ENCODE measurements around the gene GRM7.

GRM7 gene

GRCh38 chr3:7195934-7196333 lies 335.0 kb downstream of the GRM7 start:
- Histone ChIP-seq H3K4me1 (ENCODE audit: control insufficient read depth in 1 of 2, insufficient read depth in 1 of 2, low read depth in 1 of 2, low read length in 1 of 2) (no peaks in the 10 kb centered on the region), H3K36me3 (no peaks in the 10 kb centered on the region), H3K27me3 (no peaks in the 10 kb centered on the region), H3K4me3 (ENCODE audit: low read depth in 1 of 2, low read length in 1 of 2) (no peak overlapping the region), H3K27ac (no peak overlapping the region), H3K9me3 (no peaks in the 10 kb centered on the region)
- no peak for TF ChIP-seq CTCF (IDR thresholded peaks at IDR 0.05)

- no peaks in the 10 kb centered on the region for H3K4me1 ChIP-seq (ENCODE audit: control insufficient read depth in 1 of 2, insufficient read depth in 1 of 2, low read depth in 1 of 2, low read length in 1 of 2)
- no peak overlapping the region for H3K4me3 ChIP-seq (ENCODE audit: low read depth in 1 of 2, low read length in 1 of 2)
- TF ChIP-seq CTCF (IDR thresholded peaks at IDR 0.05), result no peak
- H3K36me3 ChIP-seq, result no peaks in the 10 kb centered on the region
- H3K9me3 ChIP-seq, result no peaks in the 10 kb centered on the region
- H3K27me3 ChIP-seq, result no peaks in the 10 kb centered on the region
- H3K27ac ChIP-seq, result no peak overlapping the region
Observed at GRCh38 chr3:7201784-7202183, 340.9 kb downstream of the GRM7 start.

- no peaks in the 10 kb centered on the region for H3K9me3 ChIP-seq
- H3K4me3 ChIP-seq (ENCODE audit: low read depth in 1 of 2, low read length in 1 of 2), result no peak overlapping the region
- no peaks in the 10 kb centered on the region for H3K27me3 ChIP-seq
- H3K36me3 ChIP-seq, result no peaks in the 10 kb centered on the region
- no peak for TF ChIP-seq CTCF (IDR thresholded peaks at IDR 0.05)
- no peak overlapping the region for H3K27ac ChIP-seq
- no peaks in the 10 kb centered on the region for H3K4me1 ChIP-seq (ENCODE audit: control insufficient read depth in 1 of 2, insufficient read depth in 1 of 2, low read depth in 1 of 2, low read length in 1 of 2)
Observed at GRCh38 chr3:7203969-7204847, 343.3 kb downstream of the GRM7 start.

GRCh38 chr3:7204848-7205156 lies 343.9 kb downstream of the GRM7 start:
- TF ChIP-seq CTCF (IDR thresholded peaks at IDR 0.05), result no peak
- no peak overlapping the region for H3K27ac ChIP-seq

GRCh38 chr3:7205535-7205934 lies 344.6 kb downstream of the GRM7 start:
- Histone ChIP-seq H3K27ac (no peak overlapping the region), H3K9me3 (no peaks in the 10 kb centered on the region), H3K36me3 (no peaks in the 10 kb centered on the region), H3K4me1 (ENCODE audit: control insufficient read depth in 1 of 2, insufficient read depth in 1 of 2, low read depth in 1 of 2, low read length in 1 of 2) (no peaks in the 10 kb centered on the region), H3K27me3 (no peaks in the 10 kb centered on the region), H3K4me3 (ENCODE audit: low read depth in 1 of 2, low read length in 1 of 2) (no peak overlapping the region)
- no peak for TF ChIP-seq CTCF (IDR thresholded peaks at IDR 0.05)

More at GRCh38 chr3:7204848-7205156, 343.9 kb downstream of the GRM7 start:
- H3K4me1 ChIP-seq (ENCODE audit: control insufficient read depth in 1 of 2, insufficient read depth in 1 of 2, low read depth in 1 of 2, low read length in 1 of 2), result no peaks in the 10 kb centered on the region
- H3K36me3 ChIP-seq, result no peaks in the 10 kb centered on the region
- no peaks in the 10 kb centered on the region for H3K27me3 ChIP-seq
- no peak overlapping the region for H3K4me3 ChIP-seq (ENCODE audit: low read depth in 1 of 2, low read length in 1 of 2)
- no peaks in the 10 kb centered on the region for H3K9me3 ChIP-seq

Data from neutrophil (primary cell).